Trophoblast cell (in vitro differentiated cells and primary cell): Measurements from ENCODE around the gene MARCHF5.
"Not testable (repeated sequence)": the region's sequence is repeated elsewhere in the genome, so short reads cannot be mapped to it uniquely, and the experiment has no call there.

ENCODE experiments used
- DNase-seq, 2 donors: peaks; one replicate each; pipeline ENCODE4 v3.0.0-alpha.2; 2016
- H2AFZ ChIP-seq: 2 replicates; pipeline ENCODE4 v1.6.1; 2013; ENCODE audit warnings: low read length, moderate library complexity, mild to moderate bottlenecking; ENCODE audit not compliant: insufficient read depth, poor library complexity
- H2AK5ac ChIP-seq: 2 replicates; pipeline ENCODE4 v1.6.1; 2013; ENCODE audit warnings: mild to moderate bottlenecking, low read length
- H2BK120ac ChIP-seq: 2 replicates; pipeline ENCODE4 v1.6.1; 2013; ENCODE audit warnings: low read length, mild to moderate bottlenecking, moderate library complexity; ENCODE audit not compliant: insufficient read depth, poor library complexity
- H2BK12ac ChIP-seq: 2 replicates; pipeline ENCODE4 v1.6.1; 2013; ENCODE audit warnings: mild to moderate bottlenecking, low read length, moderate library complexity
- H2BK5ac ChIP-seq: 2 replicates; pipeline ENCODE4 v1.6.1; 2013; ENCODE audit warnings: low read length, low read depth, moderate library complexity, mild to moderate bottlenecking; ENCODE audit not compliant: poor library complexity
- H3K14ac ChIP-seq: 2 replicates; pipeline ENCODE4 v1.6.1; 2013; ENCODE audit warnings: mild to moderate bottlenecking, low read length
- H3K18ac ChIP-seq: 2 replicates; pipeline ENCODE4 v1.6.1; 2013; ENCODE audit warnings: mild to moderate bottlenecking, low read length
- H3K23ac ChIP-seq: 2 replicates; pipeline ENCODE4 v1.6.1; 2013; ENCODE audit warnings: low read length
- H3K27ac ChIP-seq: 2 replicates; pipeline ENCODE4 v1.5.1; 2013; ENCODE audit warnings: low read depth, mild to moderate bottlenecking, inconsistent platforms, low read length, moderate library complexity
- H3K27me3 ChIP-seq: 2 replicates; pipeline ENCODE4 v1.6.1; 2013; ENCODE audit warnings: inconsistent platforms, mild to moderate bottlenecking, low read length, moderate library complexity; ENCODE audit not compliant: insufficient read depth
- H3K36me3 ChIP-seq, 2 experiments: 1 replicate in 1 of 2; 2 replicates in 1 of 2; pipeline ENCODE4 v1.6.1; 2013; ENCODE audit warnings: low read length in 2 of 2, mild to moderate bottlenecking in 2 of 2, moderate library complexity in 1 of 2; ENCODE audit not compliant: insufficient read depth in 2 of 2, control insufficient read depth in 1 of 2
- H3K4ac ChIP-seq: 2 replicates; pipeline ENCODE4 v1.6.1; 2013; ENCODE audit warnings: low read depth, mild to moderate bottlenecking, low read length, moderate library complexity
- H3K4me1 ChIP-seq, 2 experiments: 1 replicate in 1 of 2; 2 replicates in 1 of 2; pipeline ENCODE4 v1.6.1; 2013; ENCODE audit warnings: low read length in 2 of 2, mild to moderate bottlenecking in 2 of 2, moderate library complexity in 1 of 2; ENCODE audit not compliant: insufficient read depth in 2 of 2, control insufficient read depth in 1 of 2
- H3K4me2 ChIP-seq: 2 replicates; pipeline ENCODE4 v1.6.1; 2013; ENCODE audit warnings: inconsistent platforms, mild to moderate bottlenecking, low read length, moderate library complexity
- H3K4me3 ChIP-seq: 2 replicates; pipeline ENCODE4 v1.5.1; 2013; ENCODE audit warnings: mild to moderate bottlenecking, low read depth, low read length, inconsistent platforms
- H3K79me1 ChIP-seq: one replicate; pipeline ENCODE4 v1.6.1; 2013; ENCODE audit warnings: low read length
- H3K79me2 ChIP-seq: 2 replicates; pipeline ENCODE4 v1.6.1; 2013; ENCODE audit warnings: low read length, mild to moderate bottlenecking; ENCODE audit not compliant: control insufficient read depth, insufficient read depth, poor library complexity
- H3K9ac ChIP-seq: 2 replicates; pipeline ENCODE4 v1.6.1; 2013; ENCODE audit warnings: mild to moderate bottlenecking, low read length
- H3K9me3 ChIP-seq: 2 replicates; pipeline ENCODE4 v1.6.1; 2013; ENCODE audit warnings: low read depth, mild to moderate bottlenecking, control low read depth, inconsistent platforms, low read length; ENCODE audit not compliant: insufficient read depth
- H4K12ac ChIP-seq: 2 replicates; pipeline ENCODE4 v1.6.1; 2013; ENCODE audit warnings: low read depth, mild to moderate bottlenecking, low read length, moderate library complexity
- H4K8ac ChIP-seq: 2 replicates; pipeline ENCODE4 v1.6.1; 2013; ENCODE audit warnings: low read depth, mild to moderate bottlenecking, low read length, moderate library complexity
- H4K91ac ChIP-seq: one replicate; pipeline ENCODE4 v1.6.1; 2013; ENCODE audit warnings: low read depth, mild to moderate bottlenecking, low read length, moderate library complexity
- WGBS: extraction: QIAGEN DNeasy Blood & Tissue Kit; methylation state at CpG from one replicate; pipeline ENCODE4 v1.1.7; 2013; ENCODE audit warnings: missing lambda C conversion rate; ENCODE audit not compliant: insufficient read length, insufficient coverage; ENCODE audit errors: extremely low coverage; 5-methylcytosine and 5-hydroxymethylcytosine counted together

The MARCHF5 gene

DNA sequence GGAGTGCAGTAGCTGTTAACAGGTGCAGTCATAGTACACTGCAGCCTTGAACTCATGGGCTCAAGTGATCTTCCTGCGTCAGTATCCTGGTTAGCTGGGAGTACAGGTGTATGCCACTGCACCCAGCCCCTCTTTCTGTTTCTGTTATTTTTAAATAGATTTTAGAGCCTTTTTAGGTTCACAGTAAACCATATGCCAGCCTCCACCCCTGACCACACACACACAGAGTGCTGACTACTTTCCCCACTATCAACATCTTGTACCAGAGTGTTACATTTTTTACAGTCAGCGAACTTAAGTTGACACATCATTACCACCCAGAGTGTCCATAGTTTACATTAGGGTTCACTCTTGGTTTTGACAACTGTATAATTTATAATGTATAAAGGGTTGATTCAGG lies 32.1 kb downstream of the MARCHF5 start:
- Histone ChIP-seq H2BK120ac (no peak overlapping the region), H4K12ac (no peak overlapping the region), H3K18ac (no peak overlapping the region), H2BK5ac (no peak overlapping the region), H3K79me2 (no peaks in the 10 kb centered on the region), H3K23ac (no peak overlapping the region), H3K9ac (no peak overlapping the region), H4K91ac (no peak overlapping the region), H3K4me3 (no peak overlapping the region), H2AFZ (no peak overlapping the region), H3K4me2 (no peak overlapping the region), H4K8ac (no peak overlapping the region), H3K4me1 (no peaks in the 10 kb centered on the region), H3K36me3 (peaks cover 2 to 4% of the 10 kb centered on the region in 2 experiments), H3K79me1 (no peaks in the 10 kb centered on the region), H3K27ac (no peak overlapping the region), H3K27me3 (no peaks in the 10 kb centered on the region), H2BK12ac (no peak overlapping the region), H3K9me3 (no peaks in the 10 kb centered on the region), H2AK5ac (no peak overlapping the region), H3K14ac (no peak overlapping the region), H3K4ac (no peak overlapping the region)
- no CpG with 5 or more reads among the region's 2 CpGs for WGBS
- no peak for DNase-seq

GRCh38 chr10:92327445-92328433 lies 36.8 kb downstream of the MARCHF5 start:
- Histone ChIP-seq H3K27me3 (no peaks in the 10 kb centered on the region), H3K27ac (no peak overlapping the region), H3K79me2 (no peaks in the 10 kb centered on the region), H2AFZ (no peak overlapping the region), H3K18ac (no peak overlapping the region), H2BK120ac (no peak overlapping the region), H3K36me3 (no peaks in the 10 kb centered on the region), H3K79me1 (no peaks in the 10 kb centered on the region), H4K12ac (no peak overlapping the region), H3K9me3 (no peaks in the 10 kb centered on the region), H3K14ac (no peak overlapping the region), H3K4ac (no peak overlapping the region), H2BK12ac (no peak overlapping the region), H3K9ac (no peak overlapping the region), H3K4me3 (no peak overlapping the region), H4K8ac (no peak overlapping the region), H2BK5ac (no peak overlapping the region), H4K91ac (no peak overlapping the region), H3K23ac (no peak overlapping the region), H3K4me1 (no peaks in the 10 kb centered on the region), H3K4me2 (no peak overlapping the region), H2AK5ac (no peak overlapping the region)
- peak in 1 of 2 donors; percentile 37 for DNase-seq
- no CpG with 5 or more reads among the region's 3 CpGs for WGBS

DNA sequence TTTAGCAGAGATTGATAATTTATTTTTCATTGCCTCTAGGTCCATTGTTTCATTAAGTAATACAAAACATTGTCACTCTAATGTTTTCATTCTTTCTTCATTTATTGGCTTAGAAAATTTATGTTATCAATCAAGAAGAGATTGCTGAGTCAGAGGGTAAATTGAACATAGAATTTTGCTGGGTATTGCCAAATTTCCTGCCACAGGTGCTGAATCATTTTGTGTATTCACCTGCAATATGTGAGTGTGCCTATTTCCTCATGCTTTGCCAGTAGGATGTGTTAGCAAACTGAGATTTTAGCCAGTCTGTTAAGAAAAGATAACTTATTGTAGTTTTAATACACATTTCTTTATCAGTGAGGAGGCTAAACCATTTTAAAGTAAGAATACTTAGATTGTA lies 38.0 kb downstream of the MARCHF5 start:
- H3K79me1 ChIP-seq, result no peaks in the 10 kb centered on the region
- H3K79me2 ChIP-seq, result no peaks in the 10 kb centered on the region
- H2BK5ac ChIP-seq, result no peak overlapping the region
- no peak overlapping the region for H2BK12ac ChIP-seq
- no peaks in the 10 kb centered on the region for H3K9me3 ChIP-seq
- no peak overlapping the region for H4K8ac ChIP-seq
- no peak overlapping the region for H3K4me3 ChIP-seq
- H3K27ac ChIP-seq, result no peak overlapping the region
- H3K4me1 ChIP-seq, result no peaks in the 10 kb centered on the region
- H3K4ac ChIP-seq, result no peak overlapping the region
- DNase-seq, result peak in 1 of 2 donors; percentile 3
- H3K23ac ChIP-seq, result no peak overlapping the region
- H3K18ac ChIP-seq, result no peak overlapping the region
- H3K27me3 ChIP-seq, result no peaks in the 10 kb centered on the region
- H2BK120ac ChIP-seq, result no peak overlapping the region
- H3K4me2 ChIP-seq, result no peak overlapping the region
- H2AK5ac ChIP-seq, result no peak overlapping the region
- no peaks in the 10 kb centered on the region for H3K36me3 ChIP-seq
- H4K91ac ChIP-seq, result no peak overlapping the region
- H3K9ac ChIP-seq, result no peak overlapping the region
- no peak overlapping the region for H2AFZ ChIP-seq
- H4K12ac ChIP-seq, result no peak overlapping the region
- no peak overlapping the region for H3K14ac ChIP-seq

DNA sequence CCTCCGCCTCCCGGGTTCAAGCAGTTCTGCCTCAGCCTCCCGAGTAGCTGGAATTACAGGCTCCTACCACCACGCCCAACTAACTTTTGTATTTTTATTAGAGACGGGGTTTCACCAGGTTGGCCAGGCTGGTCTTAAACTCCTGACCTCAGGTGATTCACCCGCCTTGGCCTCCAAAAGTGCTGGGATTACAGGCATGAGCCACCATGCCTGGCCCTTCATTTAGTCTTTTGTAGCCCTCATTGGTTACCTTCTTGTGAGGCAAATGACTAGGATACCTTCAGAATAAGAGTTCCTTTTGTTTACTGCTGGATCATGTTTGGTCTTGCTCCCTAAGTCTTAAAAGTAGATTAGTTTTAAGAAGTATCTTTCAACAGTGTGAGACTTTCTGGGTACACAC lies 39.0 kb downstream of the MARCHF5 start:
- DNase-seq, result peak; percentile 64 to 70
- H3K79me1 ChIP-seq, H4K91ac ChIP-seq, H3K23ac ChIP-seq, H3K14ac ChIP-seq, H3K79me2 ChIP-seq, H2BK12ac ChIP-seq, H3K27ac ChIP-seq, H2AK5ac ChIP-seq, H3K4me1 ChIP-seq, H3K9me3 ChIP-seq, H3K18ac ChIP-seq, H3K27me3 ChIP-seq, H3K9ac ChIP-seq, H2AFZ ChIP-seq, H3K36me3 ChIP-seq, H3K4me2 ChIP-seq, H3K4me3 ChIP-seq, H3K4ac ChIP-seq, H4K8ac ChIP-seq, H4K12ac ChIP-seq, H2BK120ac ChIP-seq, H2BK5ac ChIP-seq: not testable (repeated sequence)
- no CpG with 5 or more reads among the region's 6 CpGs for WGBS
